Erythroblast (primary cell): ENCODE data around the gene SLC8A3.

Experiments used
- GATA1 ChIP-seq: IDR thresholded peaks from 2 replicates; pipeline ENCODE4 v1.6.1; 2011; ENCODE audit warnings: low read depth, mild to moderate bottlenecking, control low read depth, low read length, moderate library complexity
- POLR2A ChIP-seq: IDR thresholded peaks from 2 replicates; pipeline ENCODE4 v1.6.1; 2011; ENCODE audit warnings: mild to moderate bottlenecking, low read length

DNA sequence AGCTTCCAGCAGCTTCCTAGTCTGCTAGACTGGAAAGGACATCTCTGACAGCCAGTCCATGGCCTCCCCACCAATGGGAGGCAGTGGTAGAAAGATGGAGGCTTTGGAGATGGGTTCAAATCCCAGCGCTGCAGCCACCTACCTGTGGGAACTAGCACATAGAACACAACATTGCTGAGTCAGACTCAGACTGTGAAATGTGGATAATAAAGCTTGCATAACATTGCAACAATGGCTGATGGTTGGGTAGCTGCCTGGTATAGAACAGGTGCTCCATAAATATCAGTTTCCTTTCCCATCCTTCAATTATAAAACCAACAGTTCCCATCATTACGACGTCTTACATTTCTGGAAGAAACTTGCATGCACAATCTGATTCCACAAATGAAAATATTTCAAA lies 94.6 kb downstream of the SLC8A3 start:
- TF ChIP-seq POLR2A: no peak
- TF ChIP-seq GATA1: no peak
